SHP77 (cell line): ENCODE results near the gene CARD8.
"Not testable (repeated sequence)": the region's sequence is repeated elsewhere in the genome, so short reads cannot be mapped to it uniquely, and the experiment has no call there.

ENCODE experiments used
- DNase-seq, 2 experiments: peaks; one replicate each; lab custom pipeline; 2025; lab: John Stamatoyannopoulos, UW

CARD8 gene

GRCh38 chr19:48260359-48260714, 4.6 kb upstream of the CARD8 start:
- DNase-seq = not testable (repeated sequence)

GRCh38 chr19:48258992-48259391, 3.3 kb upstream of the CARD8 start:
- DNase-seq = not testable (repeated sequence)

- DNase-seq = no peak
Measured at GRCh38 chr19:48258350-48258749, 2.6 kb upstream of the CARD8 start.

GRCh38 chr19:48254529-48254970, 1.2 kb downstream of the CARD8 start:
- DNase-seq = no peak

- no peak for DNase-seq
Measured at GRCh38 chr19:48253999-48254398, 1.7 kb downstream of the CARD8 start.

GRCh38 chr19:48252609-48253008, 3.1 kb downstream of the CARD8 start:
- no peak for DNase-seq

GRCh38 chr19:48250290-48251025, 5.3 kb downstream of the CARD8 start:
- no peak for DNase-seq

- no peak for DNase-seq
Measured at GRCh38 chr19:48249502-48250014, 6.2 kb downstream of the CARD8 start.

- no peak for DNase-seq
Measured at GRCh38 chr19:48248081-48248833, 7.5 kb downstream of the CARD8 start.

GRCh38 chr19:48247212-48247611, 8.5 kb downstream of the CARD8 start:
- DNase-seq = no peak

GRCh38 chr19:48246101-48246500, 9.6 kb downstream of the CARD8 start:
- DNase-seq = no peak

GRCh38 chr19:48244281-48244680, 11.4 kb downstream of the CARD8 start:
- DNase-seq = no peak

- DNase-seq = not testable (repeated sequence)
Measured at GRCh38 chr19:48241771-48242170, 13.9 kb downstream of the CARD8 start.

- DNase-seq = no peak
Measured at GRCh38 chr19:48239582-48240141, 16.1 kb downstream of the CARD8 start.

GRCh38 chr19:48239120-48239519, 16.6 kb downstream of the CARD8 start:
- DNase-seq = no peak

GRCh38 chr19:48237057-48237456, 18.7 kb downstream of the CARD8 start:
- DNase-seq = no peak

- no peak for DNase-seq
Measured at GRCh38 chr19:48230555-48231129, 25.1 kb downstream of the CARD8 start.

GRCh38 chr19:48221628-48222027, 34.1 kb downstream of the CARD8 start:
- DNase-seq = no peak

- DNase-seq = not testable (repeated sequence)
Measured at GRCh38 chr19:48220784-48221183, 34.9 kb downstream of the CARD8 start.

GRCh38 chr19:48218997-48219396, 36.7 kb downstream of the CARD8 start:
- no peak for DNase-seq

- DNase-seq = no peak
Measured at GRCh38 chr19:48216933-48217332, 38.8 kb downstream of the CARD8 start.

- DNase-seq = no peak
Measured at GRCh38 chr19:48213959-48214358, 41.8 kb downstream of the CARD8 start.

- DNase-seq = no peak
Measured at GRCh38 chr19:48210005-48210404, 45.7 kb downstream of the CARD8 start.
